Measurements from ENCODE around the gene GJC2. TPM values are rescaled to one million over a fixed set of nuclear protein-coding genes. Genes with fewer than 3 reads are reported as not detected.

GJC2 gene
- total RNA-seq, 1 experiment from 2014 or later = 0.76 TPM

GRCh38 chr1:228166170-228166936 lies 16.6 kb downstream of the GJC2 start:
- intact Hi-C loops (cut with micrococcal nuclease) = no loop called here
- CTCF ChIA-PET = interaction anchor here (0.7 to 3.6 kb wide), 7 partner anchors 8 to 167 kb away, joined by 3 to 15 read pairs (median 3); no protein-coding TSS in a partner anchor
- H3K9ac ChIP-seq (ENCODE audit: low read length) = peak overlapping the region; percentile 85

More at GRCh38 chr1:228166170-228166936, 16.6 kb downstream of the GJC2 start:
- H3K9me3 ChIP-seq (ENCODE audit: control insufficient read depth in 1 of 2, insufficient read depth in 1 of 2, low read depth in 1 of 2, low read length in 2 of 2) = no peaks in the 10 kb centered on the region
- POLR2A ChIA-PET = interaction anchor here (0.6 to 1.6 kb wide), 6 partner anchors 8 to 292 kb away, joined by 3 to 5 read pairs (median 4); a partner anchor contains a TSS
- H3K79me2 ChIP-seq (ENCODE audit: insufficient read depth, low read length) = peaks cover 29% of the 10 kb centered on the region
- H2AFZ ChIP-seq (ENCODE audit: low read depth, low read length, poor library complexity, severe bottlenecking) = no peak overlapping the region
- H3K27me3 ChIP-seq (ENCODE audit: insufficient read depth, low read length) = no peaks in the 10 kb centered on the region
- no peaks in the 10 kb centered on the region for H4K20me1 ChIP-seq (ENCODE audit: insufficient read depth)
- TF ChIP-seq SIN3A (IDR thresholded peaks at IDR 0.05; ENCODE audit: low read depth) = peak; percentile 67
- peak in 2 of 3 experiments; percentile 38 to 41; a peak in 3 of 6 replicates for TF ChIP-seq CTCF (IDR thresholded peaks at IDR 0.05 in 2 of 3, conservative IDR thresholded peaks at IDR 0.05 in 1 of 3; ENCODE audit: borderline replicate concordance in 1 of 3, insufficient read depth in 1 of 3, low read depth in 2 of 3, low read length in 2 of 3)
- TF ChIP-seq MAX (IDR thresholded peaks at IDR 0.05) = no peak; the same call in 1 of the 2 replicates
- RAD21 ChIA-PET (ENCODE audit: low non-redundant PET in 1 of 2, low total read pairs in 2 of 2, uncharacterized antibody in 2 of 2, unreplicated experiment in 2 of 2) = interaction anchor here in 1 of 2 experiments (0.7 to 0.9 kb wide), 2 partner anchors 35 to 167 kb away, joined by 4 read pairs; no protein-coding TSS in a partner anchor
- no peaks in the 10 kb centered on the region for H3K36me3 ChIP-seq (ENCODE audit: control insufficient read depth in 1 of 2, insufficient read depth in 2 of 2, low read length in 2 of 2)
- peaks cover 10 to 38% of the 10 kb centered on the region in 2 experiments for H3K4me1 ChIP-seq (ENCODE audit: control insufficient read depth in 1 of 2, insufficient read depth in 2 of 2, low read length in 2 of 2)
- no TSS peak for BruUV-seq (replicated peaks)
- H3K27ac ChIP-seq (ENCODE audit: low read depth, low read length) = peak overlapping the region; percentile 100
- DNase-seq (ENCODE audit: low read depth, low spot score) (peak; percentile 71), ATAC-seq (peak; percentile 28)
- H3K4me2 ChIP-seq (ENCODE audit: low read length) = peak overlapping the region; percentile 93
- peak overlapping the region; percentile 76 to 78 for H3K4me3 ChIP-seq (replicated peaks in 1 of 2; ENCODE audit: low read depth in 1 of 2, low read length in 2 of 2)
- H3K9me2 ChIP-seq (ENCODE audit: insufficient read depth) = no peaks in the 10 kb centered on the region

Measured in HCT116 (cell line).